GM10248 (cell line): ENCODE measurements around the gene STX16.
A peak's percentile ranks its signal among the peaks of the same experiment; 100 is the strongest.

ENCODE experiments used
- CTCF ChIA-PET: fragments of 300-600 bp; sonication (Branson Sonifier 250); formaldehyde crosslinking; extraction: SDS; loops from one replicate; lab custom pipeline; 2021; ENCODE audit warnings: antibody characterized with exemption; lab: Yijun Ruan, JAX
- POLR2A ChIA-PET: fragments of 350-650 bp; sonication (Branson Sonifier 250); formaldehyde crosslinking; extraction: SDS; loops from one replicate; lab custom pipeline; 2020; ENCODE audit warnings: antibody characterized with exemption; lab: Yijun Ruan, JAX
- DNase-seq: peaks from one replicate; pipeline ENCODE4 v3.0.0; 2012; ENCODE audit errors: extremely low spot score
- TF ChIP-seq, protein P1 (sequence below): IDR thresholded peaks from 2 replicates; pipeline ENCODE4 v1.5.1; 2012; ENCODE audit warnings: mild to moderate bottlenecking, low read depth; ENCODE audit errors: extremely low read depth, missing control alignments, control extremely low read depth

The STX16 gene

DNA sequence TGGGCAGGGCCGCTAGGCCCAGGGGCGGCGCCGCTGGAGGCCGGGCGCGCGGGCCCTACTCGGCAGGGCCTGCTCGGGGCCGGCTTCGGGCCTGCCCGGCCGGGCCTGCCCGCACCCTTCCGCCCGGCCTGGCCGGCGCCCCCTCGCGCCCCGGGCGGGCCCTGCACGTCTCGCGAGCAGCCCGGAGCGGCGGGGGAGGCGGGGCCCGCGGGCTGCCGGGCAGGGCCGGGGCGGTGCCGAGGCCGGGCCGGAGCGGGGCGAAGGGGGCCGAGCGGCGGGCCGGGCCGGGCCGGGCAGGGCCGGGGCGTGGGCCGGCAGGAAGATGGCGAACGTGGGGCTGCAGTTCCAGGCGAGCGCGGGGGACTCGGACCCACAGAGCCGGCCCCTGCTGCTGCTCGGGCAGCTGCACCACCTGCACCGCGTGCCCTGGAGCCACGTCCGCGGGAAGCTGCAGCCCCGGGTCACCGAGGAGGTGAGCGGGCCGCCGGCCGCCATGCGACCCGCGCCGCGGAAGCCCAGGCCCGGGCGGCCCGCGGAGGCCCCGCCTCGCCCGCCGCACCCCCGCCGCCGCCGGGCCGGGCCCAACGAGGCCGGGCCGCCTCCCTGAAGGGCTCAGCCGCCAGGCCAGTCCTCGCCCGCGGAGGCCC, 41.6 kb downstream of the STX16 start, which contains the start of gene NPEPL1:
Gene NPEPL1 (plus strand): TSS at position 222 of the 647 bp plus-strand sequence. CDS start 101 bp downstream, at position 323.
- TF ChIP-seq, protein P1, sequence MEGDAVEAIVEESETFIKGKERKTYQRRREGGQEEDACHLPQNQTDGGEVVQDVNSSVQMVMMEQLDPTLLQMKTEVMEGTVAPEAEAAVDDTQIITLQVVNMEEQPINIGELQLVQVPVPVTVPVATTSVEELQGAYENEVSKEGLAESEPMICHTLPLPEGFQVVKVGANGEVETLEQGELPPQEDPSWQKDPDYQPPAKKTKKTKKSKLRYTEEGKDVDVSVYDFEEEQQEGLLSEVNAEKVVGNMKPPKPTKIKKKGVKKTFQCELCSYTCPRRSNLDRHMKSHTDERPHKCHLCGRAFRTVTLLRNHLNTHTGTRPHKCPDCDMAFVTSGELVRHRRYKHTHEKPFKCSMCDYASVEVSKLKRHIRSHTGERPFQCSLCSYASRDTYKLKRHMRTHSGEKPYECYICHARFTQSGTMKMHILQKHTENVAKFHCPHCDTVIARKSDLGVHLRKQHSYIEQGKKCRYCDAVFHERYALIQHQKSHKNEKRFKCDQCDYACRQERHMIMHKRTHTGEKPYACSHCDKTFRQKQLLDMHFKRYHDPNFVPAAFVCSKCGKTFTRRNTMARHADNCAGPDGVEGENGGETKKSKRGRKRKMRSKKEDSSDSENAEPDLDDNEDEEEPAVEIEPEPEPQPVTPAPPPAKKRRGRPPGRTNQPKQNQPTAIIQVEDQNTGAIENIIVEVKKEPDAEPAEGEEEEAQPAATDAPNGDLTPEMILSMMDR, result peak; percentile 63
- POLR2A ChIA-PET, result interaction anchor here (0.6 kb wide), 1 partner anchor 41 kb away, joined by 3 read pairs; the partner anchor contains the start of gene STX16
- CTCF ChIA-PET, result interaction anchor here (0.6 to 2.0 kb wide), 7 partner anchors 10 to 142 kb away, joined by 3 to 10 read pairs (median 5); partner anchors contain the start of gene STX16
- peak; percentile 95 for DNase-seq

DNA sequence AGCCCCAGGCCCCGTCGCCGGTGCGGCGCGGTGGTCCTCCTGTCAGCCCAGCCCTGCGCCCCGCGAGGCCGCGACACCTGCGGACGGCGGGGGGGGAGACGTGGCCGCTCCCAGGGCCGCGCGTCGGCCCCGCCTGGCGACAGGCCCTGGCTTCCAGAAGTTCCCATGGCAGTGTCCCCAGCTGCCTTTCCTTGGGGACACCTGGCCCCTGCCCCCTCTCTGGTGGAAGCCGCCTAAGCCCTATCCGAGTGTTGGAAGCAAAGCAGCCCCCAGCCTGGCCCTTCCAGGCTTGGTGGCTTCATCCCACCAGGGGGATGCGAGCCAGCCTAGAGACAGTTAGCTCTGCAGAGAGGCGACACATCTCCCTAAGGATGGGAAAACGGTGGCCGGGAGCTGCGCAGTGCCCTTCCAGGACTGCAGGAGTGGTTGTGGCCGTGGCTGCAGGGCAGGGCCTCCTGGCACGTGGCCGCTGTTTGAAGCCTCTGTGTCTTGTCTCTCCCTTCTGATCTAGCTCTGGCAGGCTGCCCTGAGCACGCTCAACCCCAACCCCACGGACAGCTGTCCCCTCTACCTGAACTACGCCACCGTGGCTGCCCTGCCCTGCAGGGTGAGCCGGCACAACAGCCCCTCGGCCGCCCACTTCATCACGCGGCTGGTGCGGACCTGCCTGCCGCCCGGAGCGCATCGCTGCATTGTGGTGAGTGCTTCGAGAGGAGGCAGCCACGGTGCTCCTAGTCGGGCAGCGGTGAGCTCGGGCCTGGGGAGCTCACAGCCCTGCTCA, 42.3 kb downstream of the STX16 start:
- CTCF ChIA-PET, result interaction anchor here (0.6 to 2.0 kb wide), 8 partner anchors 10 to 213 kb away, joined by 3 to 10 read pairs (median 4); partner anchors contain the start of gene STX16
- TF ChIP-seq, protein P1, result no peak
- POLR2A ChIA-PET, result interaction anchor here (0.6 kb wide), 2 partner anchors 34 to 42 kb away, joined by 3 read pairs; partner anchors contain the start of gene STX16
- DNase-seq, result no peak

DNA sequence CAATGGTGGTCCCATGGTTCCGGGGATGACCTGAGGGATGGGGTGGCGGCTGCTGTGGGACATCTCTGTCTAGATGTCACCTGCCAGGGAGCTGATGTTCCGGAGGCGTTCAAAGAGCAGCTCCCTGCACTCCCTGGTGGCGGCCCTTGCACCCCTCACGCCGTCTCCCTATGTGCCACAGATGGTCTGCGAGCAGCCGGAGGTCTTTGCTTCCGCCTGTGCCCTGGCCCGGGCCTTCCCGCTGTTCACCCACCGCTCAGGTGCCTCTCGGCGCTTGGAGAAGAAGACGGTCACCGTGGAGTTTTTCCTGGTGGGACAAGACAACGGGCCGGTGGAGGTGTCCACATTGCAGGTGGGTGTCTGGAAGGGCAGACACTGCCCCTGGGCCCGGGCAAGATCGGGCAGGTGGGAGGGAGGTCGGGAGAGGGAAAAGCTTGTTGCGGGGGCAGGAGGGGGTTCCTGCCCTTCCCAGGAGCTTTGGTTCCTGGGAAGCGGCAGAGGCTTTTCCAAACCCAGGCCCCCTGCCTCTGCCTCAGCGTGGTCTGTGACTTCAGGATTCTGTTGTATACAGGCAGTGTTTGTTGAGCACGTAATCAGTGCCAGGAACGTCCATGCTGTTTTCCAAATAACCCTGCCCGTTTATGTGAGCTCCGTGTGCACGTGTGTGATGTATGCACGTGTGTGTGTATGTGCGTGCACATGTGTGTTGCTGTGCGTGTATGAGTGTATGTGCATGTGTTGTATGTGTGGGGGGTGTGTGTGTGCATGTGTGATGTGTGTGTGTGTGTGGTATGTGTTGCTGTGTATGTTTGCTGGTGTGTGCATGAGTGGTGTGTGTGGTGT, 43.4 kb downstream of the STX16 start:
- CTCF ChIA-PET, result interaction anchor here (1.0 to 2.0 kb wide), 4 partner anchors 9 to 214 kb away, joined by 3 to 10 read pairs (median 8); partner anchors contain the start of gene STX16
- TF ChIP-seq, protein P1, result no peak
- no peak for DNase-seq
- POLR2A ChIA-PET, result no interaction called here

DNA sequence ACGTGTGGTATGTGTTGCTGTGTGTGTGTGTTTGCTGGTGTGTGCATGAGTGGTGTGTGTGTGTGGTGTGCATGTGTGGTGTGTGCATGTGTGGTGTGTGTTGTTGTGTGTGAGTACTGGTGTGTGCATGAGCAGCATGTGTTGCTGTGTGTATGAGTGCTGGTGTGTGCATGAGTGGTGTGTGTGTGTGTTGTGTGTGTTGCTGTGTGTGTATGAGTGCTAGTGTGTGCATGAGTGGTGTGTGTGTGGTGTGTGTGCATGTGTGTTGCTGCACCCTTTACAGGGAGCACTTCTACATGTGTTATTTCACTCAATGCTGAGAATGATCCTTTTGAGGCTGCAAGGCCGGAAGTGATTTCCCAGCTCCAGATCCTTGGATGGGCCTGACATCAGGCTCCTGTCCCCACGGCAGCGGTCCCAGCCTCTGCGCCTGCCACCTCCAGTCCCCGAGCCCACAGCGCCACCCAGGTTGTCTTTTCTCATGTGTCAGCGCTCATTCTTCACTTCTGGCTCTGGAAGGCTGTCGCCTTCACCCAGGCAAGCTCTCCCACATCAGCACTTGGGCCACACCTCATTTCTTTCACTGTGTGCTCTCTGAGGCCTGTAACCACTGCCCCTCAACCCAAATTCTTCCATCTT, 44.1 kb downstream of the STX16 start:
- POLR2A ChIA-PET, result no interaction called here
- CTCF ChIA-PET, result no interaction called here
- no peak for DNase-seq
- TF ChIP-seq, protein P1, result no peak

DNA sequence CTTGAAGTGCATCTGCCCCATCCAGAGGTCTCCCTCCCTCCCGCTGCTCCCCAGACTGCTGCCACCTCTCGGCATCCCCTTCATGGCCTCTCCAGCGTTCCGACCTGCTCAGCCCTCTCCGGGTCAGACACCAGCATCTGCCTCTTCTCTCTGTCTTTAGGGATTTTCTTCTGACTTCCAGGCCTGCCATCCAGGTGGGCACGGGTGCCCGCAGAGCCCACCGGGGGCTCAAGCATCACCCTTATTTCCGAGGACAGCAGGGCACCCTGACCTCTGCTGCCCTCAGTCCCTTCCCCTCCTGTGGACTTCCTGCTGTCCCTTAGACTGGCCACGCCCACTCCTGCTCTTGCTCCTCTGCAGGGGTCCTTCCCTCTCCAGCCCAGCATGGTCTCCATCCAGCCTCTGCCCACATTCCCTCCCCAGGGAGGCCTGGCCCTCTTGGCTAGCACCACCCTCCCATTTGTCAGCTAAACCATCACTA, 44.9 kb downstream of the STX16 start:
- TF ChIP-seq, protein P1, result no peak
- ChIA-PET POLR2A (no interaction called here), CTCF (interaction anchor here (1.4 kb wide), 1 partner anchor 11 kb away, joined by 3 read pairs; no protein-coding TSS in a partner anchor)
- DNase-seq, result no peak
